Type B pancreatic cell (in vitro differentiated cells): Measurements from ENCODE around the gene TPSG1. TPM values are rescaled to one million over a fixed set of nuclear protein-coding genes. Genes with fewer than 3 reads are reported as not detected.
"Not testable (repeated sequence)": the region's sequence is repeated elsewhere in the genome, so short reads cannot be mapped to it uniquely, and the experiment has no call there.

Source experiments
- DNase-seq: peaks from one replicate; pipeline ENCODE4 v3.0.0; 2021; ENCODE audit warnings: mixed read lengths; ENCODE audit not compliant: unreplicated experiment; ENCODE audit errors: extremely low spot score
- H3K27ac Mint-ChIP-seq: 2 replicates; pipeline ENCODE4 v1.8.0; 2021; ENCODE audit warnings: mild to moderate bottlenecking, mixed read lengths
- H3K27me3 Mint-ChIP-seq: 2 replicates; pipeline ENCODE4 v1.8.0; 2021; ENCODE audit warnings: mixed read lengths
- H3K36me3 Mint-ChIP-seq: 2 replicates; pipeline ENCODE4 v1.8.0; 2021; ENCODE audit warnings: mixed read lengths
- H3K4me1 Mint-ChIP-seq: one replicate; pipeline ENCODE4 v1.8.0; 2021; ENCODE audit warnings: mixed read lengths; ENCODE audit not compliant: unreplicated experiment
- H3K4me3 Mint-ChIP-seq: 2 replicates; pipeline ENCODE4 v1.8.0; 2021; ENCODE audit warnings: mild to moderate bottlenecking, mixed read lengths
- H3K9me3 Mint-ChIP-seq: 2 replicates; pipeline ENCODE4 v1.8.0; 2021; ENCODE audit warnings: mixed read lengths
- long read RNA-seq: library from polyadenylated mRNA; unstranded; transcript quantifications from one replicate; pipeline ENCODE4 v2.0.0, GENCODE V29; 2020
- total RNA-seq: library from RNA; stranded (reverse); gene quantifications from 2 replicates; pipeline ENCODE4 v1.2.1, GENCODE V29; 2021; ENCODE audit warnings: low replicate concordance
- TF ChIP-seq, protein P1 (sequence below): fragments of 200-600 bp; sonication (generic); conservative IDR thresholded peaks from 2 replicates; pipeline ENCODE4 v1.5.0; 2021; ENCODE audit warnings: antibody characterized with exemption, mild to moderate bottlenecking

TPSG1 gene
- total RNA-seq: 0.43 TPM in 1 of 2 replicates, not detected in the other
- long read RNA-seq: 0 reads

DNA sequence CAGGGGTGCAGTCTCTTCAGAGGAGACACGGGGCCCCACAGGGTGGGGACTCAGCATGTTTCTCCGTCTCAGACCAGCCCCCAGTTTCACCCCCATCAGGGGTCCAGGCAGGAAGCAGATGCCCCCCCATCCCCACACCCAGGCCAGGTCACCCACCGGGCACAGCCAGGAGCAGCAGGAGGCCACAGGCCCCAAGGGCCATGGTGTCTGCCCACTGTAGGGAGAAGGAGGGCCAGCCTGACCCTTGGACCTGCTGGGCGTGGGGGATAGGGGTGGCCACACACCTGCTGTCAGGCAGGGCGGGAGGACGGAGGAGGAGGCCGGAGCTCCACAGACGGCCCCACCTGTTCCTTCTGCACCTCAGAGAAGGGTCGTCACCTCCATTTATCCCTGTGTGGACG lies at the start of gene TPSG1:
Gene TPSG1, minus strand, starts transcription at position 218 of the 401 bp plus-strand sequence. Its CDS starts 16 bp downstream, at position 202.
- Mint-ChIP-seq H3K9me3 (no peaks in the 10 kb centered on the region), H3K4me1 (no peaks in the 10 kb centered on the region), H3K27me3 (no peaks in the 10 kb centered on the region), H3K36me3 (no peaks in the 10 kb centered on the region), H3K4me3 (no peak within 1 kb of the TSS), H3K27ac (no peak within 1 kb of the TSS)
- TF ChIP-seq, protein P1, sequence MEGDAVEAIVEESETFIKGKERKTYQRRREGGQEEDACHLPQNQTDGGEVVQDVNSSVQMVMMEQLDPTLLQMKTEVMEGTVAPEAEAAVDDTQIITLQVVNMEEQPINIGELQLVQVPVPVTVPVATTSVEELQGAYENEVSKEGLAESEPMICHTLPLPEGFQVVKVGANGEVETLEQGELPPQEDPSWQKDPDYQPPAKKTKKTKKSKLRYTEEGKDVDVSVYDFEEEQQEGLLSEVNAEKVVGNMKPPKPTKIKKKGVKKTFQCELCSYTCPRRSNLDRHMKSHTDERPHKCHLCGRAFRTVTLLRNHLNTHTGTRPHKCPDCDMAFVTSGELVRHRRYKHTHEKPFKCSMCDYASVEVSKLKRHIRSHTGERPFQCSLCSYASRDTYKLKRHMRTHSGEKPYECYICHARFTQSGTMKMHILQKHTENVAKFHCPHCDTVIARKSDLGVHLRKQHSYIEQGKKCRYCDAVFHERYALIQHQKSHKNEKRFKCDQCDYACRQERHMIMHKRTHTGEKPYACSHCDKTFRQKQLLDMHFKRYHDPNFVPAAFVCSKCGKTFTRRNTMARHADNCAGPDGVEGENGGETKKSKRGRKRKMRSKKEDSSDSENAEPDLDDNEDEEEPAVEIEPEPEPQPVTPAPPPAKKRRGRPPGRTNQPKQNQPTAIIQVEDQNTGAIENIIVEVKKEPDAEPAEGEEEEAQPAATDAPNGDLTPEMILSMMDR: no peak
- no peak for DNase-seq

DNA sequence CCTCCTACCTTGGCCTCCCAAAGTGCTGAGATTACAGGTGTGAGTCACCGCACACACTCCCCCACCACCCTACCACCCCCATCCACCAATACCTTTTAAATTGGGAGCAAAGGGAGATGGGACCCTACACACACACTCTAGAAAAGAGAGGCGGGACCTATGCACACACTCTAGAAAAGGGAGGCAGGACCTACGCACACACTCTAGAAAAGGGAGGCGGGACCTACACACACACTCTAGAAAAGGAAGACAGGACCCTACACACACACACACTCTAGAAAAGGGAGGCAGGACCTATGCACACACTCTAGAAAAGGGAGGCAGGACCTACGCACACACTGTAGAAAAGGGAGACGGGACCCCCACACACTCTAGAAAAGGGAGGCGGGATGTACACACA lies 49.7 kb upstream of the TPSG1 start:
- Mint-ChIP-seq H3K27ac (no peak overlapping the region), H3K4me1 (peaks cover 4% of the 10 kb centered on the region), H3K27me3 (peaks cover 19% of the 10 kb centered on the region), H3K9me3 (no peaks in the 10 kb centered on the region), H3K36me3 (no peaks in the 10 kb centered on the region), H3K4me3 (no peak overlapping the region)
- DNase-seq: no peak
- TF ChIP-seq, protein P1: no peak

DNA sequence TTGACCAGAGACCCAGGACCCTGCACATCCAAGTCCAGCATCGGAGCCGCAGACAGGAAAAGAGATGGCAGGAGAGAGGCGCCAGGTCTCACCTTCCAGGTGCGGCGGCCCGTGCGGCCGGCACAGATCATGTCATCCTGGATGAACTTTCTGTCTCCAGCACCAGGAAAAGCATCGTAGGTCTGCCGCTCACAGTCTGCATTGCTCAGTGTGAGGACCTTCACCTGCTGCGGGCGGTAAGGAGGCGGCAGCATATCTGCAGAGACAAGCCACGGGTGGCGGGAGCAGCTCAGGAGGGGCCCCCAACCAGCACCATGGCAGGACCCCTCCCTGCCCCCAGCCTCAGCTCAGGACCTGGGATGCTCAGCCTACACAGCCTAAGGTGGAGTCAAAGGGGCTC lies 48.7 kb upstream of the TPSG1 start:
- Mint-ChIP-seq H3K4me1 (peaks cover 4% of the 10 kb centered on the region), H3K27me3 (peaks cover 19% of the 10 kb centered on the region), H3K9me3 (no peaks in the 10 kb centered on the region), H3K27ac (no peak overlapping the region), H3K36me3 (no peaks in the 10 kb centered on the region), H3K4me3 (no peak overlapping the region)
- DNase-seq: no peak
- TF ChIP-seq, protein P1: no peak

DNA sequence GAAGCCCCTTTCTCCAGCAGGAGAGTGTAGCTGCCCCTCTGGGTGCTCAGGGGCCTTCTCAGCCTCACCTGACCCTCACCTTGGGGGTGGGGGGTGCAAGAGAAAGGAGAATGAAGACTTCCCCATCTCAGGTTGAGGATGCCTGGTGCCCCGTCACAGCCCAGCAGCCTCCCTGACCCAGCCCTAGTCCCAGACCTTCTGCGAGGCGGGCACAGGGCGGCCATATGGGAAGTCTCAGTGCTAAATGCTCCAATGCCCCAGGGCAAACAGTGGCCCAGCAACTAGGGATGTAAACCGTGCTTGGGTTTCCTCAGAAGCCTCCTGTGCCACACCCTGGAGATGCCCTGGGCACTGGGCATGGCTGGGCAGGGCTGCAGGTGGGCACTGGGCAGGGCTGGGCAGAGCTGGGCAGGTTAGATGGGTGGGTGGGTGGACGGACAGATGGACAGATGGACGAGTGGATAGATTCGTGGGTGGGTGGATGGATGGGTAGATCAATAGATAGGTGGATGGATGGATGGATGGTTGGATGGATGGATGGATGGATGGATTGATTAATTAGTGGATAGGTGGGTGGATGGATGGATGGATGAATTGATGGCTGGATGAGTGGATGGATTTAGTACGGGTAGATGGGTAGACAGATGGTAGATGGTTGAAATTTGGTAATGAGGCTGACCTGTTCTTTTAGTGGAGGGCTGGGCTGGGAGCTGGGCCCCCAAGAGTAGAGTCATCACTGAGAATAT lies 47.6 kb upstream of the TPSG1 start:
- Mint-ChIP-seq H3K4me3 (peak overlapping the region; percentile 21), H3K36me3 (no peaks in the 10 kb centered on the region), H3K27ac (no peak overlapping the region), H3K4me1 (peaks cover 4% of the 10 kb centered on the region), H3K27me3 (peaks cover 17% of the 10 kb centered on the region), H3K9me3 (no peaks in the 10 kb centered on the region)
- no peak for DNase-seq
- TF ChIP-seq, protein P1: no peak

DNA sequence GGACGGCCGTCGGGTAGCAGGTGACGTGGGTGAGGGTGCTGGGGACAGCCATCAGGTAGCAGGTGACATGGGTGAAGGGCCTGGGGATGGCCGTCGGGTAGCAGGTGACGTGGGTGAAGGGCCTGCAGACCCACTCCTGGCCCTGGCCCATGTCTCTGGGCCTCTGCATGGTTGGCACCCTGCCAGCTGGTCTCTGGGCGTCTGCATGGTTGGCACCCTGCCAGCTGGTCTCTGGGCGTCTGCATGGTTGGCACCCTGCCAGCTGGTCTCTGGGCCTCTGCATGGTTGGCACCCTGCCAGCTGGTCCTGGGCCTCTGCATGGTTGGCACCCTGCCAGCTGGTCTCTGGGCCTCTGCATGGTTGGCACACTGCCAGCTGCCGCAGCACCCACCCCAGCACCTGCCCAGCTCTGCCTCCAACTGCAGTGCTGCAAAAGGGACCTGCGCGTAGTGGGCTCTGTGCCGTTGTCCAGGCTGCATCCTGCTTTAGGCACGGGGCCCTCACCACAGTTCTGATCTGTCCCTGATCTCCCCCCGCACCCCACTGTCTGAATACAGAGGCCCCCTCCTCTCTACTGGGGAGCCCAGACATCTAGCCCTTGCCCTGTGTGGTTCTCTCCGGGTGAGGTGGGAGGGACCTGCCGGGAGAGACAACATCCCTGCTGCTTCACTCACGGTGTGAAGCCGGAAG lies 46.8 kb upstream of the TPSG1 start:
- not testable (repeated sequence) for H3K27ac Mint-ChIP-seq, H3K4me1 Mint-ChIP-seq, H3K9me3 Mint-ChIP-seq, H3K36me3 Mint-ChIP-seq, H3K4me3 Mint-ChIP-seq
- DNase-seq: peak; percentile 84
- peaks cover 16% of the 10 kb centered on the region for H3K27me3 Mint-ChIP-seq

DNA sequence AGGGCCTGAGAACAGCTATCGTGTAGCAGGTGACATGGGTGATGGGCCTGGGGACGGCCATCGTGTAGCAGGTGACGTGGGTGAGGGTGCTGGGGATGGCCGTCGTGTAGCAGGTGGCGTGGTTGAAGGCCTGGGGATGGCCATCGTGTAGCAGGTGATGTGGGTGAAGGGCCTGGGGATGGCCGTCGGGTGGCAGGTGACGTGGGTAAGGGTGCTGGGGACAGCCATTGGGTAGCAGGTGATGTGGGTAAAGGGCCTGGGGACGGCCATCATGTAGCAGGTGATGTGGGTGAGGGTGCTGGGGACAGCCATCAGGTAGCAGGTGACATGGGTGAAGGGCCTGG lies 46.3 kb upstream of the TPSG1 start:
- Mint-ChIP-seq H3K4me1 (peaks cover 4% of the 10 kb centered on the region), H3K4me3 (no peak overlapping the region), H3K27ac (no peak overlapping the region), H3K27me3 (peaks cover 16% of the 10 kb centered on the region), H3K9me3 (no peaks in the 10 kb centered on the region), H3K36me3 (no peaks in the 10 kb centered on the region)
- TF ChIP-seq, protein P1: no peak
- DNase-seq: no peak

DNA sequence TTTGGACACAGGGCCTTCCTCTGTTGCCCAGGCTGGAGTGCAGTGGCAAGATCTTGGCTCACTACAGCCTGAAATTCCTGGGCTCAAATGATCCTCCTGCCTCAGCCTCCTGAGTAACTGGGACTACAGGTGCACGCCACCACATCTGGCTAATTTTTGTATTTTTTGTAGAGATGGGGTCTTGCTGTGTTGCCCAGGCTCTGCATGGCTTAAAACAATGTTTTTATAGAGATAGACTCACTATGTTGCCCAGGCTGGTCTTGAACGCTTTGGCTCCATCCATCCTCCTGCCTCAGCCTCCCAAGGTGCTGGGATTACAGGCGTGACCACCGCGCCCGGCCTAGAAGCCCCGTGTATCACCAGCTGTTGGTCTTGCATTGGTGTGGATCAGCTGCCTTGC lies 44.4 kb upstream of the TPSG1 start:
- H3K36me3 Mint-ChIP-seq, DNase-seq, H3K27ac Mint-ChIP-seq, H3K9me3 Mint-ChIP-seq, H3K4me1 Mint-ChIP-seq, H3K4me3 Mint-ChIP-seq, H3K27me3 Mint-ChIP-seq: not testable (repeated sequence)
